NOMO-1 treated with dmso at 0.1 percent for 144 hours (cell line): ENCODE data around the gene ARHGDIG.
"Not testable (repeated sequence)": the region's sequence is repeated elsewhere in the genome, so short reads cannot be mapped to it uniquely, and the experiment has no call there.

ENCODE experiments used
- DNase-seq: peaks from one replicate; lab custom pipeline; 2025; ENCODE audit not compliant: unreplicated experiment; lab: John Stamatoyannopoulos, UW

ARHGDIG gene

GRCh38 chr16:280552-280951 lies at the start of gene ARHGDIG:
Gene ARHGDIG (plus strand): TSS chr16:280591. CDS start chr16:280681, 90 bp downstream.
- no peak for DNase-seq

GRCh38 chr16:230949-231348 lies 49.4 kb upstream of the ARHGDIG start:
- no peak for DNase-seq

GRCh38 chr16:234468-235305 lies 45.7 kb upstream of the ARHGDIG start, which contains the start of gene FAM234A:
Gene FAM234A (plus strand): TSS chr16:234821. CDS start chr16:254414, 19,593 bp downstream.
- DNase-seq = peak; percentile 90

- DNase-seq = no peak
Observed at GRCh38 chr16:239948-240277, 40.5 kb upstream of the ARHGDIG start.

DNA sequence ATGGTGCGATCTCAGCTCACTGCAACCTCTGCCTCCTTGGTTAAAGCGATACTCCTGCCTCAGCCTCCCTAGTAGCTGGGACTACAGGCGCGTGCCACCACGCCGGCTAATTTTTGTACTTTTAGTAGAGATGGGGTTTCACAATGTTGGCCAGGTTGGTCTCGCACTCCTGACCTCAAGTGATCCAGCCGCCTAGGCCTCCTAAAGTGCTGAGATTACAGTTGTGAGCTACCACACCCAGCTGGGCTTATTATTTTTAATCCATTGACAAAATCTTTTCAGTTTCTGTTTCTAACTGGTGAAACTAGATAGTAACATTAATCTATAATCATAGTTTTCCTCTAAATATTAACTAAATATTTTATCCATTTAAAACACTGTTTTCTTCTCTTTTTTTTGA lies 39.8 kb upstream of the ARHGDIG start:
- DNase-seq = no peak

- no peak for DNase-seq
Observed at GRCh38 chr16:242281-242680, 38.1 kb upstream of the ARHGDIG start.

DNA sequence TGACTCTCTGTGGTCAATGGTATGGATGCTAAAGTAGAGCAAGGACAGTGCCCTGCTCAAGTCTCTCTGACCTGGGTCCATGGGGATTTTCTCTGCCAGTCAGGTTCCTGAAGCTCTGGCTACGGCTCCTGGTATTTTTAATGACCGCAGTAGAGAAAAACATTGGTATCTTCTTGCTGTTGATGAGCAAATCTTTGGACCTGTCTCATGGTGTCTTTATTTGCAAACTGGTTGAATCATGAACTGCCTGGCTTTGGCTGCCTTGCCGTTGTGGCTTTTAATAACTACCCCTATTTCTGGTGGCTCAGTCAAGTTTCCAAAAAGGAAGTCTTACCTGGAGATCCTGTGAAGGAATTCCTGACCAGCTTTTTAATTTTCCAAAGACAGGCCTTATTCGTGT lies 37.0 kb upstream of the ARHGDIG start:
- DNase-seq = no peak

GRCh38 chr16:245105-245504 lies 35.3 kb upstream of the ARHGDIG start:
- DNase-seq = no peak

DNA sequence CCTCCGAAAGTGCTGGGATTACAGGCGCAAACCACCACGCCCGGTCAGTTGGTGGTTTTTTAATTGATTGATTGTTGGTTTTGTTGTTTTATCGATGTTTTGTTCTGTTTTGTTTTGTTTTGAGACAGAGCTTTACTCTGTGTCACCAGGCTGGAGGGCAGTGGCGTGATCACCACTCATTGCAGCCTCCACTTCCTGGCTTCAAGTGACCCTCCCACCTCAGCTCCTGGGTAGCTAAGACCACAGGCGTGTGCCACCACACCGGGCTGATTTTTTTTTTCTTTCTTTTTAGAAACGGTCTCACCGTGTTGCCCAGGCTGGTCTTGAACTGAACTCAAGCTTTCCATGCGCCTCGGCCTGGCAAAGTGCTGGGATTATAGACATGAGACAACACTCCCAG lies 33.4 kb upstream of the ARHGDIG start:
- DNase-seq = no peak

DNA sequence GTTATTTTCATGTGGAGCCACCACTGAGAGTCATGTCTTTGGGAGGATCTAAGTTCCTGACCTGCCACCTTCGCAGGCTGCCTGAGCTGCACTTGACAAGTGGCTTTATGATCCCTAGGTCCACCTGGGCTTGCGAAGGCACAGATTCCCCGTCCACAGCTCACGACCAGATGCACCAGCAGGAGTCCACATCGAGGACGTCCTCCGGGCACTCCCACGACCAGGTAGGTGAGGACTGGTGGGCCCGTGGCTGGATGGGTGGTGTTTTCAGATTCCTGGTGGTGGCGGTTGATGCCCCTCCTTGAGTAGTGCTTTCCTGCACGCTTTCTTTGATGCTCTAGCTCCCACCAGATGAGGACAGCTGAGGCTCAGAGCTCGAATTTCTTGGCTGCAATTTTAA lies 31.0 kb upstream of the ARHGDIG start:
- DNase-seq = no peak

DNA sequence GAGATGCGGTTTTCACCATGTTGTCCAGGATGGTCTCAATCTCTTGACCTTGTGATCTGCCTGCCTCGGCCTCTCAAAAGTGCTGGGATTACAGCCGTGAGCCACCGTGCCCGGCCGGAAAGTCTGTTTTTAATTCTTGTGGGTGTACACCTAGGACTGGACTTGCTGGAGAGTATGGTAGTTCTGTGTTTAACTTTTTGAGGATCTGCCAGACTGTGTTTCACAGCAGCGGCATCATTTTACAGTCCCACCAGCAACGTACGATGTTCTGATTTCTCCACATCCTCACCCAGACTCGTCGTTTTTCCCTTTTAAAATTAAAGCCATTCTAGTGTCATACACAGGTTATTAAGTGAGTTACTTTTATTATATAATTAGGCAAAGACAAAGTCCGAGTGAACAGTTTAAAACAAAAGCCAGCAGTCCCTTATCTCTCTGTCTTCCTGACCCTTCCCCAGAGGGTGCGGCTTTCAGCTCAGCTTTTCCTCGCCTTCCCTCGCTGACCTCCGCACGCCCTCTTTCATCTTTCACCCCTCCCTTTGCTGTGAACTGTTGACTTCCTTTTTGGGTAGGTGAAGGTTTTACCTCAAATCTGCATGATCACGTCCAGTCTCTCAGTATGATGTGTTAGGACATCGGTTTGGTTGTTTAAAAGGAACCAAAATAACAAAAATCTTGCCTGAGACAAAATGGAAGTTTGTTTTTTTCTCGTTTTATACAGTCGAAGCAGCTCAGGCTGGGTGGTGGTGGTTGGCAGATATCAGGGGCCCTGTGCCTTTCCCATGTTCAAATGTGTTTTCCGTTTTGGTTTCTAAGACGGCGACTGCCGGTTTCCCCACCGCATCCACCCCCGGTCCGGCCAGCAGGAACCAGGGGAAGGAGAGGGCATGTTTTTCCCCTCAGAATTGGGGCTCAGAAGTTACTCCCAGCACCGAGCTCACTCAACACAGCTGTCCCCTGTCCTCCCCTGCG lies 27.7 kb upstream of the ARHGDIG start:
- no peak for DNase-seq

GRCh38 chr16:253833-254232 lies 26.6 kb upstream of the ARHGDIG start:
- DNase-seq = no peak

- no peak for DNase-seq
Observed at GRCh38 chr16:254461-254860, 25.9 kb upstream of the ARHGDIG start.

DNA sequence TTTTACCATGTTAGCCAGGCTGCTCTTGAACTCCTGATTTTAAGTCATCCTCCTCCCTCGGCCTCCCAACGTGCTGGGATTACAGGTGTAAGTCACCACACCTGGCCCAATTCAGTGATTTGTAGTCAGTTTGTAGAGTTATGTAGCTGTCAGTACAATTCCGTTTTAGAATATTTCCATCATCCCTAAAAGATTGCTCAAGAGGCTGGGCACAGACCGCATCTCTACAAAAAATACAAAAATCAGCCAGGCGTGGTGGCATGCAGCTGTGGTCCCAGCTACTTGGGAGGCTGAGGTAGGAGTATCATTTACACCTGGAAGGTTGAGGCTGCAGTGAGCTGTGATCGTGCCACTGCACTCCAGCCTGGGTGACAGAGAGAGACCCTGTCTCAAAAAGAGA lies 25.2 kb upstream of the ARHGDIG start:
- no peak for DNase-seq

DNA sequence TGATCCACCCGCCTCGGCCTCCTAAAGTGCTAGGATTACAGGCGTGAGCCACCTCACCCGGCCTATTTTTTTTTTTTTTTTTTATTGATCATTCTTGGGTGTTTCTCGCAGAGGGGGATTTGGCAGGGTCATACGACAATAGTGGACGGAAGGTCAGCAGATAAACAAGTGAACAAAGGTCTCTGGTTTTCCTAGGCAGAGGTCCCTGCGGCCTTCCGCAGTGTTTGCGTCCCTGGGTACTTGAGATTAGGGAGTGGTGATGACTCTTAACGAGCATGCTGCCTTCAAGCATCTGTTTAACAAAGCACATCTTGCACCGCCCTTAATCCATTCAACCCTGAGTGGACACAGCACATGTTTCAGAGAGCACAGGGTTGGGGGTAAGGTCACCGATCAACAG lies 22.3 kb upstream of the ARHGDIG start:
- not testable (repeated sequence) for DNase-seq

GRCh38 chr16:259226-259625 lies 21.2 kb upstream of the ARHGDIG start:
- no peak for DNase-seq

DNA sequence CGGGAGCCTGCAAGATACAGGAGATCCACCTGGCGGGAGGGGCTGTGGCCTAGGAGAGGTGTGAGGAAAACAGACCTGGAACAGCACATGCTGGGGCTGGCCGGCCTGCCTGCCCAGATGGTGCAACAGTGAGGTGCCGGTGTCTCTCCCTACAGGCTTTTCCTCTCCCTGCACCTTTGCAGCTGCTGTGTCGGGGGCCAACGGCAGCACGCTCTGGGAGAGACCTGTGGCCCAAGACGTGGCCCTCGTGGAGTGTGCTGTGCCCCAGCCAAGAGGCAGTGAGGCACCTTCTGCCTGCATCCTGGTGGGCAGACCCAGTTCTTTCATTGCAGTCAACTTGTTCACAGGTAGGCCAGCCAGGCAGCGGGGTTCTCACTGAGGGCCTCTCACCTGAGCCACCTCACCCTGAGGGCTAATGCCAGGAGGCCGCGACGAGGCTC lies 20.6 kb upstream of the ARHGDIG start:
- DNase-seq = no peak

- DNase-seq = no peak
Observed at GRCh38 chr16:260326-260725, 20.1 kb upstream of the ARHGDIG start.

DNA sequence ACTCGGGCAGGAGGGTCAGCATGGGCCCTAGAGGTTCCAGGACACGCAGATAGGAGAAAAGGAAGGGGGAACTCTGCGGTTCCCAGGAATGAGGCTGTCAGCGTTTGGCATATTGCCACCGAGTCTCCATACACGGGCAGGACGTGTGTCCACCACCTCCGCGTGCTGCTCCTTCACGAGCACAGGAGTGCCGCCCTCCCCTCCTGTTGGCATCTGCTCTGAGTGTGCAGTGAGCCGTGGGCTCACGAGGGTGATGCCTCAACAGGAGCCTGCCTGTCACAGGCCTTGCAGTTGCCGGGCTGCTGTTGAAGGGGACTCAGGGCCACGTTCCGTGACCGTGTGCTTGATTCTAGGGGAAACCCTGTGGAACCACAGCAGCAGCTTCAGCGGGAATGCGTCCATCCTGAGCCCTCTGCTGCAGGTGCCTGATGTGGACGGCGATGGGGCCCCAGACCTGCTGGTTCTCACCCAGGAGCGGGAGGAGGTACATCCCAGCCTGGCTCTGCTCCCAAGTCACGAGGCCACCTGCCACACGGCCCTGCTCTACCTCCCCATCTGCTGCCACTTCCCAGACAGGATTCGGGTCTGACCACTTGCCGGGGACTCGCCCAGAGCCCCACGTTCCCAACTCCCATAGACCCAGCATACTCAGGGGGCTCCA lies 19.2 kb upstream of the ARHGDIG start:
- DNase-seq = no peak

DNA sequence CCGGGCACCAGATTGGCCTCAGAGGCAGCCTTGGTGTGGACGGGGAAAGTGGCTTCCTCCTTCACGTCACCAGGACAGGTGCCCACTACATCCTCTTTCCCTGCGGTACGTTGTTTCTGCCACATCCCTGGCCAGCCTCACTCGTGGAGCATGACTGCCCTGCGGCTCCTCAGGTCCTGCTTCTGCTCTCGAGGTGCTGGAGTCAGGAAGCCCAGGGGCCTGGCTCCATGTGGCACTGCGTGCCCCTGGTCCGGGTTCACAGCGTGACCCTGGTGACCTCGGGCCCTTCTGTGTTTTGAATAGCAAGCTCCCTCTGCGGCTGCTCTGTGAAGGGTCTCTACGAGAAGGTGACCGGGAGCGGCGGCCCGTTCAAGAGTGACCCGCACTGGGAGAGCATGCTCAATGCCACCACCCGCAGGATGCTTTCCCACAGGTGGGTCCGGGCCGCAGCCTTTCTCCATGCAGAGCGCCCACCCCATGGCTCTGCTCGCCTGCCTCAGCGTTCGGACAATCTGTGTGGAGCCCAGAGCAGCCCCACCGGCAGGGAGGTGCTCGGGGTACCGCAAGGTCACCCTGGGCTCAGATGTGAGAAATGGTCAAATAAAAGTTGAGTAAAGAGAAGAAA lies 18.2 kb upstream of the ARHGDIG start:
- no peak for DNase-seq
